NCI-H2196 (cell line): ENCODE results near the gene HEATR5A.
"Not testable (repeated sequence)": the region's sequence is repeated elsewhere in the genome, so short reads cannot be mapped to it uniquely, and the experiment has no call there.

Experiments used
- DNase-seq: peaks from one replicate; lab custom pipeline; 2025; ENCODE audit not compliant: unreplicated experiment; lab: John Stamatoyannopoulos, UW

The HEATR5A gene

DNA sequence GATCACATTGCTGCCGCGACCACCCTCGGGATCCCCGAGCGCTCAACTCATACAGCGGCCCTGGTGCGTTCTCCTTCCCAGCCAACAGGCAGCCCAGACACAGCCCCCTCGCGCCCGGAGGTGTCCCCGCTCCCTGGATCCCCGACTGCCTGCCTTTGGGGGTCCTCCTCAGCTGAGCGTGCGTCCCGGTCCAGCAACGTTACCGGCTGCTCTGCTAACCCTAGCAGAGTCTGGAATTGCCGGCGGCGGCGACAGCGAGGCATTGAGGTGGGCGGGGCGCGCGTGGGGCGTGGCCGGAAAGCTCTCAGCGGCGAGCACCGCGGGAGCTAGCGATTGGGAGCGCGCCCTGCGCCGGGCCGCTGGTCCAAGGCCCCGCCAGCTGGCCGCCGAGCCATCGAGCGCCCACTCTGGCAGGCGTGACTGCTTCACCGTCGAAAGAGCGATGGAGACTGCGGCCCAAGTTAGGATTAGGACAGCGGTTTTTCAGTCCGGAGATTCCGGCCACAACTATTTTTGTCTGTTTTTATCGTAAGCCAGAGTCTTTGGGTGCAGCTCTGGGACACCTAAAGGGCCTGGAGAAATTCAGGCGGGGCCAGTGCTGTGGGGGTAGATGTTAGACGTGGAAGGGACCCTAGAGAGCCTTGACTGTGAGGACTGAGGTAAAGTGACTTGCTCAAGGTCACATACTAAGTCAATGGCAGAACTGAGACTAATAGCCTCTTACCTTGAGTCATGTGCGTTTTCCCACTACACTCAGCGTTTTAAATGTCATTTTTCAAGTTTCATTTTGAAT, at the start of gene HEATR5A:
TSS of gene HEATR5A (minus strand) at position 232 of the 793 bp plus-strand sequence. CDS start 17,575 bp downstream, outside the sequence.
- peak; percentile 95 for DNase-seq

DNA sequence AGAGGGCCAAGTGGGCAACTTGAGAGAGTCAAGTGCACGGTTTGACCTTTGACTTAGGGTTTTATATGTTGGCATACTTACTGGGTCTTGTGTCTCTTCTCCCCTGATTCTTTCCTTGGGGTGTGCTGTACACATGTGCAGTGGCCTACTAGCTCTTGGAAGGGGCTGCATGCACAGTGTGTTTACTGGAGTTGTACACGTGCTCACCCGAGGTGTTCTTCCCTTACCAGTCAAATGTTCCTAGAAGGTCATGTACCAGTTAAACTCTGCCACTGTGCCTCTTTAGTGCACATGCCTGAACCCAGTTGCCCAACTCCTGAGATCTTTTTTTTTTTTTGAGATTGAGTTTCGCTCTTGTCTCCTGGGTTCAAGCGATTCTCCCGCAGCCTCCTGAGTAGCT, 46.2 kb upstream of the HEATR5A start:
- DNase-seq: no peak

DNA sequence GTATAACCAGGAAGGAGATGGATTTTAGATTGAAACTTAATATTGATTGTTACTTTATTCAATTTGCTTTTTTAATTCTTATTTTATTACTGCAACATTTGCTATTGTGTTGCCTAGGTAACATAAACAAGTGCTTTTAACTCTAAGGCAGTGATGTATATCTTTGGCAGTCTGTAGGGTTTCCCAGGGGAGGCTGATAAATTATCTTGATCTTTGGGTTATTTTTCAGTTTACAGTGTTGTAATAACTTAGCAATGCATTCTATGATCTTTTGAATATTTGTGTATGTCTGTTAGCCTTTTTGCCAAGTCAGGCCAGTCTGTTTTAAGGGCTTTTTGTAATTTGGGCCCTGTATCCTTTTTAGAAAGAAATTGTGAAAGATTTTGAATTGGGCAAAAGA, 44.8 kb upstream of the HEATR5A start:
- DNase-seq: no peak

DNA sequence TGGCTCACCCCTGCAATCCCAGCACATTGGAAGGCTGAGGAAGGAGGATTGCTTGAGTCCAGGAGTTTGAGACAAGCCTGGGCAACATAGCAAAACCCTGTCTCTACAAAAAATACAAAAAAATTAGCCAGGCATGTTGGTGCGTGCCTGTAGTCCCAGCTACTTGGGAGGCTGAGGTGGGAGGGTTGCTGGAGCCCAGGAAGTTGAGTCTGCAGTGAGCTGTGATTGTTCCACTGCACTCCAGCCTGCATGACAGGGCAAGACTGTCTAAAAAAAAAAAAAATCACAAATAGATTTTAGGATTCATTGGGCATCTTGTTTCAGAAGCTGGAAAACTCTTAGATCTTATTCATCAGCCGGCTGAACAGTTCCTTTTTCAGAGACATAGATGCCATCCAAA, 42.1 kb upstream of the HEATR5A start:
- DNase-seq: not testable (repeated sequence)

DNA sequence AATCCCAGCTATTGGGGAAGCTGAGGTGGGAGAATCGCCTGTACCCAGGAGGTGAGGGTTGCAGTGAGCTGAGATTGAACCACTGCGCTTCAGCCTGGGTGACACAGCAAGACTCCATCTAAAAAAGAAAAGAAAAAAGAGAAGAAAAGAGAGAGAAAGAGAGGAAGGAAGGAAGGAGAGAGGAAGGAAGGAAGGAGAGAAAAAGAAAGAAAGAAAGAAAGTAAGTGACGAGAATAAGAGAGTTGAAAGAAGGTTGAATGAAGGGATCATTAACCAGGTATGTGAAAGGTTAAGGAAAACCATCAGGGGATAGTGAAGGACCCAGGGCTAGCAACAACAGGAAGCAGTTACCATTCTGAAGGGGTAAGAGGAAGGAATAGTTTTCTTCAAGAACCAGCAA, 41.2 kb upstream of the HEATR5A start:
- DNase-seq: no peak

DNA sequence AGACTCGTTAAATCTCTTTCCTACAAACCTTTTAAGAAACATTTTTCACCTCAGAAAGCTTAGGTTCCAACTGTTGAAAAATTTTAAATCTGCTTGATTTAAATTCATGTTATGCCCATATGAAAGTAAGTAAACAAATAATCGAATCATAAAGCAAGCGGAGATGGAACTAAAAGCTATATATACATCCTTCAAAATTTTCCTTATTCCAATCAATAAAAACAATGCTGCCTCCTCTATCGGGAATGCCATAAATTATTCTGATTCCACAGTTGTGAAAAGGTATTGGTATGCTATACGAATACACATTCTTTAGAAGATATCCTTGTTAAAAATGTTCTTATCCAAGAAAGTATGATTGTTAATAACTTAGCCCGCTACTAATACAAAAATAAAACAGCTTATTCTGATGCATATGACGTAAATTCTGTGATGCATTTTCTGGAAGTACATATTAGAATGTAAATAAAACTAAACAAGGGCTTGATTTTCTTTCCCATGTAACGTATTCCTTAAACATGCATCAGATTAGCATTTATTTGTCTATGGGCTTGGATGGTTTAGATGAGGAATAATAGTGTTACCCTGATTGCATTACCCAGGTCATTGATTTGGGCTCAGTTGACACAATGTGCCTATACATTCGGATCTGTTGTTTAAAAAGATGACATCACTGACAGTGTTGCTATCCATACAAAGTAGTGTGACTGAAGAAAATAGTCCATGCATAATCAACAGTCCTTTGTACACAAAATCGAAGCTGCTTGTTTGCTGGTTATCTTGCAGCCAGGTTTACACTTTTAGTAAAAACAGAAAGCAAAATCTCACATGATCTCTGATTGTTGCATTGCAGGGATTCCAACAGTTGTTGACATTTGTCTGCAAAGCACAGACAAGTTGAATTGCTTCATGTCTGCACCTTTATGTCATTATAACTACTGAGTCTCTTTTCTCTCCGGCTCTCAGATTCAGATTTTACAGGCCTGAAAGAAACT, 37.6 kb upstream of the HEATR5A start:
- no peak for DNase-seq

DNA sequence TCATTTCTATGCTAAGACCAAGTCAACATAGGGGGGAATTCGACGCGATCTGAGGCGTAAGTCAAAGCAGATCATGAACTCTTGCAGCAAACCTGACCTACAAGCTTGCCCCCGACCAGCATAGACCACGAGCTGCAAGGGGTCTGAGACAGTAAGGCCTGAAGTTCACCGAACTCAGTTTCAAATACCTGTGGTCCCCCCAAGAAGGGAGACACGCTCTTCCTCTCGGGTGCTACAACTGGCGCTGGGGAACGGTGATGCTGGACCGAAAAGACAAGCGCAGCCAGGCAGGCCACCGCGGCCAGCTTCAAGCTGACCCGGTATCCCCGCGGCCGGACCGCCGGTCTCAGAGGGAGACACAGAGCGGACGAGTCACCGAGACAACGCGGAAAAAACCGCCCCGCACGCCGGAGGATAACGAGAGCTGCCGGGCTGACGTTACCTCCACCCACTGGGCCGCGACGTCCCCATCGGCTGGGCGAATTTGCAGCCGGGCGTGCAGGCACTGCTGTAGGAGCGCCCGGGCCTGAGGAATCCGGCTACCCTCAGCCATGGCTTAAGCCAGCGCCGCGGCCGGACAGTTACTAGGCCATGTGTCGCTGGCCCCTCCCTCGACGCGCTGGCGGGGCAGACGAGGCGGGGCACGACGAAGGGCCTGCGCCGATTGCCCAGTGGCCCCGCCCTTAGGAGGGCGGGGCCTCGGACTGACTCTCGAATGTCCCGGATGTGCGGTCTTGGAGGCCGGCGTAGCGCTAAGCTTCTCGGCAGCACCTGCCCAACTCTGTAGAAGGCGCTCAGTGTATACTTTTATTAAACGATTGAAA, 36.7 kb upstream of the HEATR5A start, which contains the start of gene DTD2:
TSS of gene DTD2 (minus strand) at position 666 of the 824 bp plus-strand sequence. CDS start at position 553, 113 bp downstream.
- peak; percentile 98 for DNase-seq

DNA sequence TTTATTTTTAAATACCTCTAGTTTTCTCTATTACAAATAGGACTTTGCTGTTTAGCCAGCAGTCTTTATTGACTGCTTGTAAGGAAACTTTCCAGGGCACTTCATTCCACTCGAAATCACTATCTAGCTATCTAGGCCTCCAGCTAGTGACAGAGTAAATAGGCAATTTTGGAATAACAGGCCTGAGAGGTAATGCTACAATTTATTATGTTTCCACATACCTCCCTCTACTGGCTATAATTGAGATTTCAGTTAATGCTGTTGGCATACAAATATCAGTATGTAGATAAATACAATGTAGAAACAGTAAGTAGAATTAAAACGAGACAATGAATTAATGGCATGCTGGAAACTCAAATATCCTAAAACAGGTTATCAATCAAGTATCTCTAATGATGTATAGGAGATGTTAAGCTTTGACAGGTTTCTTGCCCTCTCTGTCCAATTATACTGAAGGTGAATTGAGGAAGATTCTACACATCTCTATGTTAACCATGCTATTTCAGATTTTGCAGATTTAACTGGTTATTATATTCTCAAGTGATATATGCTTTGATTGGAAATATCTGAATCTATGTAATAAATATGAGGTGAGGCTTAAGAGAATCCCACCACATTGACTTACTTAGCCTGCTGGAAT, 29.7 kb upstream of the HEATR5A start:
- DNase-seq: peak; percentile 54

DNA sequence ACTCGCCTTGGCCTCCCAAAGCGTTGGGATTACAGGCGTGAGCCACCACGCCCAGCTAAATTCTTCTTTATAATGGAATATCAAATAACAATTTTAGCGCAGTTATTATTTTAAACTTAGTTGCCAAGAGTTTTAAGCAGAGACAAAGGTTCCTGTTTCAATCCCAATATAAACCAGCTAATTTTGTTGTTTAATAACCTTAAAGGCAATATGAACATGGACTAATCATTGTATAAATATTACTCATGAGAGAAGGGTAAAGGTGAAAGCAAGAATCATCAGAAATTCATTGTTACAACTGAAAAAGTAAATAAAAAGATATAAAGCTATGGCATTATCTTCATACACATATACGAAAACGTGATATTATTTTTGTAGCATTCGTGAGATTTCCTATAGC, 28.8 kb upstream of the HEATR5A start:
- no peak for DNase-seq

DNA sequence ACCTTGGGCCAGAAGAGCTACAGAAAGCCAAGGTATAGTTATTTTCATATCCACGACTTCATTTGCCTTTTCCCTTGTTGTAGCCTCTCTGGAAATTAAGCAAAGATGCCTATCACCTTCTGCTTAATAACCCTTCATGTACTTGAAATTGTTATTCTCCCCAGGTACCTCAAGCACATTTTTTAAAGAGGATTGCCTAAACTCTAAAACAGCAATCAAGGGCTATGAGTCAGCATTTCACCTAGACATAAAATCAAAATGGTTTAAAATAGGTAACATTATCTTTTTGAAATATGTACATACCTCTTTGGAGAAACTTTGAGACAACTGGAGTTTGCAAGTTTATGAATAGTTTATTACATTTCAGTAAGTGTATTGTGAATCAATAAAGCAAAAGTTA, 25.4 kb upstream of the HEATR5A start:
- no peak for DNase-seq

DNA sequence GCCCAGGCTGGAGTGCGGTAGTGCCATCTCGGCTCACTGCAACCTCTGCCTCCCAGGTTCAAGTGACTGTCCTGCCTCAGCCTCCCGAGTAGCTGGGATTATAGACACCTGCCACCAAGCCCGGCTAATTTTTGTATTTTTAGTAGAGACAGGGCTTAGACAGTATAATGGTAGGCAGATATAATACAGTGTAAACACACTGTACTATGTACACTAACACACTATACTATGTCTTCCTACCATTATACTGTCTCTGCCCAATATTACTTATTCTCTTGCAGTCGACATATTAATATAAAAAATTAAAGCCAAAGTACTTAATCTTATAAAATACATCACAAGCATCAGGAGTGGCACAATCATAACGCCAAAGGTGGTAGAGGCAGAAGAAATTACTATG, 21.9 kb upstream of the HEATR5A start:
- no peak for DNase-seq

DNA sequence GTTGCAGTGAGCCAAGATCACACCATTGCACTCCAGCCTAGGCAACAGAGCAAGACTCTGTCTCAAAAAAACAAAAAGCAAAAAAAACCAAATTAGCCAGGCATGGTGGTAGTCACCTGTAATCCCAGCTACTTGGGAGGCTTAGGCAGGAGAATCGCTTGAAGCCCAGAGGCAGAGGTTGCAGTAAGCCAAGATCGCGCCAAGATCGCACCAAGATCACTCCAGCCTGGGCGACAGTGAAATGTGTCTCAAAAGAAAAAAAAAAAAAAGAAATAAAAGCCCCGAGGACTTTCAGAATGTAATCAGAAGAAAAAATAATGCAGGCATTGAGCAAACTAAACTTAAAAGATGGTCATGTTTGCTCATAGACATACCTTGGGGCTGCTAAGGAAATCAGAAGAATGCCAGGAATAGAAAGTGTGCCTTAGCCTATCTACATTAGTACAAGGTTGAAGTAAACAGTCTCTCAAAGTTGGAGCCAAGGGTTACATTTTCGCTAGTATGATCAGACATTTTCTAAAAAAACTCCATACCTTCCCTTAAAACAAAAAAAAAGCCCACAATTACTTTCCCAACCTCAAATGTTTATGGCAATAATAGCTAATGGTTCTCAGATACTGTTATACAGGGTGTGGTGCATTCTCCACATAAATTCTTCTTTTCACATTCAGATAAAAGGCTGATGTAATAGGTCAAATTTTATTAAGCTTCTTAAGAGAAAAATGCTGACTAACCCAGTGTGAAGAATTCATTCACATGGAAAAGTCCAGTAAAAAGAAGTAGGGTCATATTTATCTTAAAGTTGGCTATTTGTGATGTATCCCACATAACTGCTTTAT, 21.1 kb upstream of the HEATR5A start:
- no peak for DNase-seq

DNA sequence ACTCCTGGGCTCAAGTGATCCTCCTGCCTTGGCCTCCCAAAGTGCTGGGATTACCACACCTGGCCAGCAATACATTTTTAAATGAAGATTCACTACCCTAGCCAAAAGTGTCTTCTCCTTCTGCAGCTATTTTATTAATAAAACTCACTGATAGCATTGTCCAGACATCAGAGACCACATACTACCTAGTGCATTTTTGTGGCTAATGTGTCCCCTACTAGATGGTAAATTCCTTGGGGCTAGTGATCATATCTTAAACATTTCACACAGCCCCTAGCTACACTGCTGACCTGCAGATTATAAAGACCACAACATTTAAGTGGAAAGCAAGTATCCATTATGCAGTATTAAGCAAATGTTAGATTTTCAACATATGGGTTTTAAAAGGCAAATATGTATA, 19.9 kb upstream of the HEATR5A start:
- DNase-seq: no peak

DNA sequence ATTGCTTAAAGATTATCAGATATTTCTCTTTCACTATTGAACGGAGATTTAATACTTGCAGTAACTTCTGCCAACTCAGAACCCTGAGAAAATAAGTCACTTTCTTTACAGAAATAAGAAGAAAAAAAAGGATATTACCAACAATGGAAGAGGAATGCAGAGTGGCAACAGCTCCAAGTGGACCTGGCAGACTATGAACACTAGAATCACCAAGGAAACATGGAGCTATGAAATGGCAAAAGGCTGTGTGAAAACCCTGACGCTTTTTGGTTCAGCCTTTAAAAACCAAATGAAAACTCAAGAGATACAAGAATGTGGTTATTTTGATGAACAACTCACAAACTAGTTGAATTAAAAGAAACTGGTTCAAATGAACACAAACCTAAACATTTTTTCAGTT, 19.2 kb upstream of the HEATR5A start:
- no peak for DNase-seq

DNA sequence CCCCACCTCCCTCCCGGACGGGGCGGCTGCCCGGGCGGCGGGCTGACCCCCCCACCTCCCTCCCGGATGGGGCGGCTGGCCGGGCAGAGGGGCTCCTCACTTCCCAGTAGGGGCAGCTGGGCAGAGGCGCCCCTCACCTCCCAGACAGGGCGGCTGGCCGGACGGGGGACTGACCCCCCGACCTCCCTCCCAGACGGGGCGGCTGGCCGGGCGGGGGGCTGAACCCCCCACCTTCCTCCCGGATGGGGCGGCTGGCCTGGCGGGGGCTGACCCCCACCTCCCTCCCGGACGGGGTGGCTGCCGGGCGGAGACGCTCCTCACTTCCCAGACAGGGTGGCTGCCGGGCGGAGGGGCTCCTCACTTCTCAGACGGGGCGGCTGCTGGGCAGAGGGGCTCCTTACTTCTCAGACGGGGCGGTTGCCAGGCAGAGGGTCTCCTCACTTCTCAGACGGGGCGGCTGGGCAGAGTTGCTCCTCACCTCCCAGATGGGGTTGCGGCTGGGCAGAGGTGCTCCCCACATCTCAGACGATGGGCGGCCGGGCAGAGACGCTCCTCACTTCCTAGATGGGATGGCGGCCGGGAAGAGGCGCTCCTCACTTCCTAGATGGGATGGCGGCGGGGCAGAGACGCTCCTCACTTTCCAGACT, 16.8 kb upstream of the HEATR5A start:
- not testable (repeated sequence) for DNase-seq

DNA sequence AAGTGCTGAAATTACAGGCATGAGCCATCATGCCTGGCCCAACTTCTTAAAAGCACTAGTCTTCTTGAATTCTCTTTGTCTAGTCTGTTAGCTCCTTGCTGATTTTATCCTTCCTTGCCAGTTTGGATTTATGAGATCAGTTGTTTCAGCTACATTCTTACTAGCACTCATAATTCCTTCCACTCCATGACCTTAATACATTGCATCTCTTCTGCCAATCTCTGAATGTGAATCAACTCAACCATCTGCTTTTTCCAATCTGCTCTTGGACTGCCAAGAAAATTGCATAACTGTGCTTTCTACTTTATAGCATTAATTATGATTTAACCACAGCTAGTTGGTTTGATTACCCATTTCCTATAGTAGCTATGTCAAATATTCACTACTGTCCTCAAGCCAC, 14.9 kb upstream of the HEATR5A start:
- DNase-seq: no peak

DNA sequence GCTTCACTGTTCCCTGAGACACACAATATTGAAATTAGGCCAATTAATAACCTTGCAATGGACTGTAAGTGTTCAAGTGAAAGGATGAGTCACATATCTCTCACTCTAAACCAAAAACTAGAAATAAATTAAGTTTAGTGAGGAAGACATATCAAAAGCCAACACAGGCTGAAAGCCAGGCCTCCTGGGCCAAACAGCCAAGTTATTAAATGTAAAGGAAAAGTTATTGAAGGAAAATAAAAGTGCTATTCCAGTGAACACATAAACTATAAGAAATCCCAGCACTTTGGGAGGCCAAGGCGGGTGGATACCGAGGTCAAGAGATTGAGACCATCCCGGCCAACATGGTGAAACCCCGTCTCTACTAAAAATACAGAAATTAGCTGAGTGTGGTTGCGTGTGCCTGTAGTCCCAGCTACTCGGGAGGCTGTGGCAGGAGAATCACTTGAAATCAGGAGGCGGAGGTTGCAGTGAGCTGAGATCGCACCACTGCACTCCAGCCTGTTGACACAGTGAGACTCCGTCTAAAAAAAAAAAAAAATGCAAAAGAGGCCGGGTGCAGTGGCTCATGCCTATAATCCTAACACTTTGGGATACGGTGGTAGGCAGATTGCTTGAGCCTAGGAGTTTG, 10.4 kb upstream of the HEATR5A start:
- DNase-seq: no peak

DNA sequence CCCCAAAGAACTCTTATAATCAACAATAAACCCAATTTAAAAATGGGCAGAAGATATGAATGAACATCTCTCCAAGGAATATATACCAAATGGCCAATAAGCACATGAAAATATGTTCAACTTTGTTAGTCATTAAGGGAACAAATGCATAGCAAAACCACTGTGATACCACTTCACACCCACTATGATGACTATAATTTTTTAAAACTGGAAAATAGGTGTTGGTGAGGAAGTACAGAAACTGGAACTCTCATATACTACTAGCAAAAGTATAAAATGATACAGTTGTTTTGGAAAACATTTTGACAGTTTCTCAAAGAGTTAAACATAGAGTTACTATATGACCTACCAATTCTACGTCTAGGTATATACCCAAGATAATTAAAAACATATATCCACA, 9.4 kb upstream of the HEATR5A start:
- no peak for DNase-seq

DNA sequence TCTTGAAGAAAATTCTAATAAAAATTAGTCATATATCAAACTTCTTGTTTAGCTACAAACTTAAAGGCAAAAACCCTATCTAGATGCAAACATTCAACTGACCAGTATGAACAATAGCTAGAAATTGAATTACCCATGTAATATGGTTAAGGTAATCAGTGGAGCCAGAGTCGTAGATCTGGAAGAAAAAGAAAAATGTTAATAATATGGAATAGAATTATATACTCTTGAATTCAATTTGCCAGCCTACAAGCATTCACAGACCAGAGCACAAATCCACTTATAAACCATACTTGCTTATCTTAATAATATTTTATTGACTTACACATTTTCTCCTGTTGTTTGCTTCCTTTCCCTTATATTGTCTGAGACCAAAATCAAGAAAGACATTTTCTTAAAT, 7.7 kb upstream of the HEATR5A start:
- no peak for DNase-seq
